Measurements from ENCODE around the gene GPSM3.

Gene GPSM3

GRCh38 chr6:32168807-32169591, 23.4 kb downstream of the GPSM3 start:
- no peaks in the 10 kb centered on the region for H3K9me3 ChIP-seq (ENCODE audit: insufficient read depth, low read length)
- no peak overlapping the region for H3K27ac ChIP-seq (ENCODE audit: low read depth, low read length)
- H3K4me3 ChIP-seq (ENCODE audit: insufficient read depth, low read length, poor library complexity, severe bottlenecking), result no peak overlapping the region
- no peaks in the 10 kb centered on the region for H3K36me3 ChIP-seq (ENCODE audit: low read length)
- H3K79me2 ChIP-seq (ENCODE audit: insufficient read depth, low read length), result peaks cover under 1% of the 10 kb centered on the region; the same call in 1 of the 2 replicates
- H3K9me2 ChIP-seq (replicated peaks; ENCODE audit: insufficient read depth, low read length), result no peaks in the 10 kb centered on the region
- no peak overlapping the region for H3K9ac ChIP-seq (ENCODE audit: low read length)
- no peak overlapping the region for H2AFZ ChIP-seq (ENCODE audit: low read depth, low read length, severe bottlenecking)
- H4K20me1 ChIP-seq (ENCODE audit: low read depth, low read length), result no peaks in the 10 kb centered on the region
- H3K4me2 ChIP-seq (ENCODE audit: low read depth, low read length, poor library complexity, severe bottlenecking), result no peak overlapping the region
- no peaks in the 10 kb centered on the region for H3K27me3 ChIP-seq (ENCODE audit: low read length)
- H3F3A ChIP-seq (ENCODE audit: insufficient read depth), result no peaks in the 10 kb centered on the region
- no peak for TF ChIP-seq CTCF (IDR thresholded peaks at IDR 0.05; ENCODE audit: insufficient read depth, low read length, poor library complexity, severe bottlenecking)
- no peak for TF ChIP-seq EZH2phosphoT487 (conservative IDR thresholded peaks at IDR 0.05; ENCODE audit: low read length)

GRCh38 chr6:32168350-32168749, 24.1 kb downstream of the GPSM3 start:
- Histone ChIP-seq H3K4me3 (ENCODE audit: insufficient read depth, low read length, poor library complexity, severe bottlenecking) (no peak overlapping the region), H2AFZ (ENCODE audit: low read depth, low read length, severe bottlenecking) (no peak overlapping the region), H3K79me2 (ENCODE audit: insufficient read depth, low read length) (no peaks in the 10 kb centered on the region; the same call in 1 of the 2 replicates), H3K9me2 (replicated peaks; ENCODE audit: insufficient read depth, low read length) (no peaks in the 10 kb centered on the region), H3K36me3 (ENCODE audit: low read length) (no peaks in the 10 kb centered on the region), H3K27ac (ENCODE audit: low read depth, low read length) (0 out of 2 replicates have a peak overlapping the region, but pooled peaks have one; percentile 2), H3K27me3 (ENCODE audit: low read length) (no peaks in the 10 kb centered on the region), H3K4me2 (ENCODE audit: low read depth, low read length, poor library complexity, severe bottlenecking) (no peak overlapping the region), H3F3A (ENCODE audit: insufficient read depth) (no peaks in the 10 kb centered on the region), H3K9me3 (ENCODE audit: insufficient read depth, low read length) (no peaks in the 10 kb centered on the region), H4K20me1 (ENCODE audit: low read depth, low read length) (no peaks in the 10 kb centered on the region), H3K9ac (ENCODE audit: low read length) (no peak overlapping the region)
- TF ChIP-seq EZH2phosphoT487 (conservative IDR thresholded peaks at IDR 0.05; ENCODE audit: low read length), result no peak

GRCh38 chr6:32167761-32168262, 24.6 kb downstream of the GPSM3 start:
- Histone ChIP-seq H3K9ac (ENCODE audit: low read length) (no peak overlapping the region), H3K9me2 (replicated peaks; ENCODE audit: insufficient read depth, low read length) (no peaks in the 10 kb centered on the region), H3K79me2 (ENCODE audit: insufficient read depth, low read length) (no peaks in the 10 kb centered on the region), H3F3A (ENCODE audit: insufficient read depth) (no peaks in the 10 kb centered on the region), H3K4me3 (ENCODE audit: insufficient read depth, low read length, poor library complexity, severe bottlenecking) (no peak overlapping the region), H3K36me3 (ENCODE audit: low read length) (no peaks in the 10 kb centered on the region), H3K9me3 (ENCODE audit: insufficient read depth, low read length) (no peaks in the 10 kb centered on the region), H2AFZ (ENCODE audit: low read depth, low read length, severe bottlenecking) (no peak overlapping the region), H3K4me2 (ENCODE audit: low read depth, low read length, poor library complexity, severe bottlenecking) (no peak overlapping the region), H3K27ac (ENCODE audit: low read depth, low read length) (0 out of 2 replicates have a peak overlapping the region, but pooled peaks have one; percentile 2), H4K20me1 (ENCODE audit: low read depth, low read length) (no peaks in the 10 kb centered on the region), H3K27me3 (ENCODE audit: low read length) (no peaks in the 10 kb centered on the region)
- no peak for TF ChIP-seq EZH2phosphoT487 (conservative IDR thresholded peaks at IDR 0.05; ENCODE audit: low read length)
- no peak for TF ChIP-seq CTCF (IDR thresholded peaks at IDR 0.05; ENCODE audit: insufficient read depth, low read length, poor library complexity, severe bottlenecking)
